GM12864 (cell line): ENCODE results near the gene ANKRD44.

Source experiments
- DNase-seq: peaks from one replicate; pipeline ENCODE4 v3.0.0-alpha.2; 2011; ENCODE audit warnings: low read depth
- H3K4me3 ChIP-seq: 2 replicates; pipeline ENCODE4 v1.5.1; 2011; ENCODE audit warnings: mild to moderate bottlenecking, low read depth, low read length, control low read depth
- CTCF ChIP-seq: IDR thresholded peaks from 2 replicates; pipeline ENCODE4 v1.5.1; 2011; ENCODE audit warnings: low read depth, mild to moderate bottlenecking, moderate library complexity, low read length, control low read depth, inconsistent platforms; ENCODE audit errors: missing control alignments

The ANKRD44 gene

DNA sequence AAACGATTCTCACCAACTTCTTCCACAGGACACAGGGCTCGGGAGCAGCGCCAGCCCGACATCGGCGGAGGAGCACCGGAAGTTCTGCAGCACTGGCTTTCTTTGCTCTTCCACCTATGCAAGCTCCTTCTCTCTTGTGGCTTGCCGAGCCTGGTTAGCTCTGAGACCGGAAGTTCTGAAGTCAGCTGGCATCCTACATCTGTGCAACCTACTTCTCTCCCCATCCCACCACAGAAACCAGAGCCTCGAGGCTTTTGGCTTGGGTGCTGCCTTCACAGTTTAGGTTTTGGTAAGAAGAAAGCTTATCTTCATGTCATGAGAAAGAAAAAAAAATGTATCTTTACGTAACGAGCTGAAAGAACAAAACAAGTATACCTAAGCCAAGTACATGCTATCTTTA is 111.7 kb downstream of the ANKRD44 start:
- TF ChIP-seq CTCF, result no peak
- peak; percentile 98 for DNase-seq
- peak overlapping the region; percentile 56 for H3K4me3 ChIP-seq

- no peak for DNase-seq
- no peak for TF ChIP-seq CTCF
- peak overlapping the region; percentile 56 for H3K4me3 ChIP-seq
Observed at GRCh38 chr2:197197895-197198311, 112.7 kb downstream of the ANKRD44 start.

DNA sequence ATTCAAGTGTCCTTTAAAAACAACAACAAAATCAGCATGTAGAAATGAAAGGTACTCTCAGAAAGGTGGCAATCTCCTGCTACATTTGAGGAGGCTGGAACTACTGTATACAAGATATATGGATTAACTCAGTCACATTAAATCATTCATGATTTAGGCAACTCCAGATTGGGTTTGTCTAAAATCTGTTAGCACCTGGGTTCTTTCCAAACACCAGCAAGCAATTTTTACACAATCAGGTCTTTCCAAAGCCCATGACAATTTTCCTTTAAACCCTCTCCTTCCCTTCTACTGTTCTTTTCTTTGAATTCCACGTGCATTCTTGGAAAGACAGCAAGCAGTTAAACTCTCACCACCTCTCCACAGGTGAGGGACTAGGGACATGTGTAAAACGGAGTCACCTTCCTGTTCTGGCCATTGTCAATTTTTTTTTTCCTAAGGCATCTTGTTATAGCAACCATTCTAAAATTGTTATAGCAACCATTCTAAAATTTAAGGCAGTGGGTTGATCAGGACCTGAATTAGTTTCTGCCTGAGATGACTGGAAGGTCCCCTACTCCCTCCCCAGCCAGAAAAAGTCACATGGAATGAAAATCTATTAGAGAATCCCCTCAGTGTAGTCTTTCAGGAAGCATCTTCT is 113.9 kb downstream of the ANKRD44 start:
- DNase-seq, result no peak
- no peak overlapping the region for H3K4me3 ChIP-seq
- TF ChIP-seq CTCF, result no peak

GRCh38 chr2:197195518-197195917 is 115.1 kb downstream of the ANKRD44 start:
- no peak overlapping the region for H3K4me3 ChIP-seq
- no peak for TF ChIP-seq CTCF
- no peak for DNase-seq

- no peak for TF ChIP-seq CTCF
- no peak for DNase-seq
- H3K4me3 ChIP-seq, result no peak overlapping the region
Observed at GRCh38 chr2:197191940-197192322, 118.6 kb downstream of the ANKRD44 start.

DNA sequence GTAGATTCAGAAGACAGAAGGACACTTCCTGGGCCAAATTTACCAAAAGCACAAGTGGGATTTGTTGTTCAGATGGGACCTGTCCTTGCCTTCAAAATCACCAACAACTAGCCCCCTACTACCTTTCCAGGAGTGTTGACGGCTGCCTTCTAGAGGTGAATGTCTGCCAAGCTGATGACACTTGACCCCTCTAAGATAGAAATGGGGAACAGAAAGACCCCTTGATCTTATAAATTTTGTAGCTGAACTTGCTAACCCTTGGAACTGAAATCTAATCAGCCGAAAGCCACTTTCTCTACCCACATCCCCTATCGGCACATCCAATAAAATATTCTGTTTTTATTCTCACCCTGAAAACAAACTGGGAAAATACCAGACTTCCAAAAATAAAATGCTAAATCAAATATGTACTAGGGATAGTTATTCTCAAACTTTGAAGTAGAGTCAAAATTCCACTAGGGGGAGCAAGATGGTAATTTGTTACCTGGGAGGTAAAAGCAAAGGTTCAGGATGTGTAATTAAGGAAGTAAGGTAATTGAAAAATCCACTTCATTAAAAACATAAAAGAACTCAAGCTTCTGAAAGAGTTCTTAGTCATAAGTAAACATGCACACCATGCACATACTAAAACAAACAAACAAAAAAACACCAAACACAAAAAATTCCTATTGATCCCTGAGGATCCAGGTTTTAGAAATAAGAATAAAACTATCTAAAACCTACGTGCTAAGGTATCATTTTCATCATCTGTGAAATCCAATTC is 119.2 kb downstream of the ANKRD44 start:
- no peak for DNase-seq
- H3K4me3 ChIP-seq, result no peak overlapping the region
- peak; percentile 39 for TF ChIP-seq CTCF

DNA sequence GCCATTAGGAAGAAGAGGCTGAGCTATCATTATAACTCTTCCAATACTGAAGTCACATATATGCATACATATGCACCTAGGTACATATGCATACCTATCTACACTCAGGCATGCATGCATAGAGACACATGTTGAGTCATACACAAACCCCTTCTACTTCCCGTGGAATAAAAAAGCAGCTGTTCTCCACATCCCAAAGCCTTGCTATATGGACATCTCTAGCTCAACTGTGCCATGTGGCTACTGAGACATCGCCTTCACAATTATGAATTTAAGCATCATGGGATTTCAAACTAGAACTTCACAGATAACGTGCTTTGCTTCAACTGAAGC is 120.5 kb downstream of the ANKRD44 start:
- no peak for DNase-seq
- no peak for TF ChIP-seq CTCF
- no peak overlapping the region for H3K4me3 ChIP-seq
